GM12878 (cell line): ENCODE results near the gene LAD1. TPM values are rescaled to one million over a fixed set of nuclear protein-coding genes. Genes with fewer than 3 reads are reported as not detected.

ENCODE experiments used
- ATAC-seq: fragments of 200-7000 bp; cut with Tn5 transposase; 3 replicates; pipeline ENCODE4 v1.9.1; 2020; ENCODE audit warnings: mild to moderate bottlenecking, moderate library complexity
- BruUV-seq: library from RNA; stranded (reverse); fragments of 400-500 nt; replicated peaks from 2 replicates; lab custom pipeline; 2021; lab: Mats Ljungman, UMichigan
- CTCF ChIA-PET: fragments of 300-600 bp; sonication (Branson Sonifier 250); formaldehyde crosslinking; extraction: SDS; loops from one replicate; lab custom pipeline; 2021; ENCODE audit warnings: inconsistent platforms; lab: Yijun Ruan, JAX
- POLR2A ChIA-PET: fragments of 350-600 bp; formaldehyde crosslinking; extraction: SDS; loops from one replicate; lab custom pipeline; 2021; ENCODE audit warnings: inconsistent platforms; lab: Charles Lee
- RAD21 ChIA-PET: fragments of 300-600 bp; sonication (Branson Sonifier 250); formaldehyde crosslinking; loops from one replicate; lab custom pipeline; 2023; ENCODE audit warnings: antibody characterized with exemption; ENCODE audit not compliant: unreplicated experiment; lab: Charles Lee
- SMC1A ChIA-PET: fragments of 300-600 bp; sonication (Branson Sonifier 250); formaldehyde crosslinking; loops from one replicate; lab custom pipeline; 2023; ENCODE audit not compliant: unreplicated experiment, uncharacterized antibody; lab: Charles Lee
- DNase-seq: peaks from one replicate; pipeline ENCODE4 v3.0.0-alpha.2; 2011; ENCODE audit warnings: low read depth, low spot score
- FAIRE-seq: peaks from 3 replicates; lab custom pipeline; 2011; peaks lifted over from hg19 to GRCh38; lab: Jason Lieb, UNC
- H2AFZ ChIP-seq: 2 replicates; pipeline ENCODE4 v1.6.0; 2011; ENCODE audit warnings: low read depth, low read length, control low read depth; ENCODE audit not compliant: control insufficient read depth
- H3K27ac ChIP-seq: 2 replicates; pipeline ENCODE4 v1.5.1; 2011; ENCODE audit warnings: control low read depth; ENCODE audit not compliant: control insufficient read depth, insufficient read depth
- H3K27me3 ChIP-seq, 2 experiments: replicated peaks in 1 of 2; 2 replicates each; pipeline versions ENCODE4 v1.6.0 to v1.6.1; 2011; ENCODE audit warnings: low read length in 1 of 2; ENCODE audit not compliant: control insufficient read depth in 2 of 2, insufficient read depth in 2 of 2
- H3K36me3 ChIP-seq, 2 experiments: 2 replicates each; pipeline ENCODE4 v1.5.1; 2011; ENCODE audit warnings: low read length in 1 of 2; ENCODE audit not compliant: control insufficient read depth in 2 of 2, insufficient read depth in 2 of 2
- H3K4me1 ChIP-seq: 2 replicates; pipeline ENCODE4 v1.6.1; 2011; ENCODE audit warnings: mild to moderate bottlenecking, low read length, moderate library complexity, mixed read lengths; ENCODE audit not compliant: control insufficient read depth, insufficient read depth
- H3K4me2 ChIP-seq: 2 replicates; pipeline ENCODE4 v1.6.0; 2011; ENCODE audit warnings: control low read depth; ENCODE audit not compliant: control insufficient read depth, insufficient read depth
- H3K4me3 ChIP-seq: fragments of 200-600 bp; sonication (generic); 2 replicates; pipeline ENCODE4 v1.5.1; 2016
- H3K79me2 ChIP-seq: 2 replicates; pipeline ENCODE4 v1.6.0; 2011; ENCODE audit warnings: low read length; ENCODE audit not compliant: control insufficient read depth, insufficient read depth
- H3K9ac ChIP-seq: 2 replicates; pipeline ENCODE4 v1.8.0; 2011; ENCODE audit warnings: low read length, control low read depth, mixed read lengths; ENCODE audit not compliant: control insufficient read depth, insufficient read depth
- H3K9me3 ChIP-seq: replicated peaks from 3 replicates; pipeline ENCODE4 v1.5.1; 2011; ENCODE audit warnings: mild to moderate bottlenecking, low read length; ENCODE audit not compliant: control insufficient read depth, insufficient read depth
- H4K20me1 ChIP-seq: 2 replicates; pipeline ENCODE4 v1.6.0; 2011; ENCODE audit not compliant: control insufficient read depth, insufficient read depth
- BCL11A ChIP-seq: IDR thresholded peaks from 2 replicates; pipeline ENCODE4 v1.6.1; 2011; ENCODE audit warnings: low read depth, low read length
- BCL3 ChIP-seq: IDR thresholded peaks from 2 replicates; pipeline ENCODE4 v1.6.1; 2011; ENCODE audit warnings: borderline replicate concordance, low read depth, mild to moderate bottlenecking, moderate library complexity, low read length; ENCODE audit not compliant: insufficient read depth, poor library complexity, severe bottlenecking
- HDGF ChIP-seq: fragments of 450-650 bp; IDR thresholded peaks from 2 replicates; pipeline ENCODE4 v1.6.1; 2016; ENCODE audit warnings: antibody characterized with exemption
- IRF4 ChIP-seq: IDR thresholded peaks from 2 replicates; pipeline ENCODE4 v1.6.1; 2011; ENCODE audit warnings: low read depth, low read length
- MYB ChIP-seq: fragments of 150-350 bp; IDR thresholded peaks from 2 replicates; pipeline ENCODE4 v1.6.1; 2014; ENCODE audit warnings: mild to moderate bottlenecking, low read depth, low read length, borderline replicate concordance
- POLR2A ChIP-seq: IDR thresholded peaks from 2 replicates; pipeline ENCODE4 v1.6.1; 2011; ENCODE audit warnings: low read depth, mild to moderate bottlenecking, low read length
- REST ChIP-seq: IDR thresholded peaks from 2 replicates; pipeline ENCODE4 v1.6.1; 2012; ENCODE audit warnings: mild to moderate bottlenecking, low read depth, low read length
- SREBF1 ChIP-seq: IDR thresholded peaks from 2 replicates; pipeline ENCODE4 v1.6.1; 2012; ENCODE audit warnings: mild to moderate bottlenecking, low read length
- SUZ12 ChIP-seq: fragments of 200-600 bp; sonication (generic); IDR thresholded peaks from one replicate; pipeline ENCODE4 v1.6.1; 2018; ENCODE audit warnings: antibody characterized with exemption, mild to moderate bottlenecking; ENCODE audit not compliant: unreplicated experiment
- TCF7 ChIP-seq: IDR thresholded peaks from 2 replicates; pipeline ENCODE4 v1.6.1; 2014; ENCODE audit warnings: antibody characterized with exemption, borderline replicate concordance
- USF1 ChIP-seq: IDR thresholded peaks from 2 replicates; pipeline ENCODE4 v1.6.1; 2011; ENCODE audit warnings: borderline replicate concordance, low read depth, mild to moderate bottlenecking, moderate library complexity, mixed read lengths, low read length; ENCODE audit not compliant: insufficient read depth; ENCODE audit errors: extremely low read length
- ZNF217 ChIP-seq: fragments of 450-650 bp; IDR thresholded peaks from 2 replicates; pipeline ENCODE4 v1.6.1; 2017; ENCODE audit warnings: antibody characterized with exemption, mild to moderate bottlenecking
- ZNF384 ChIP-seq: IDR thresholded peaks from 2 replicates; pipeline ENCODE4 v1.6.1; 2012; ENCODE audit warnings: low read depth, mild to moderate bottlenecking, low read length, improper control_type of control experiment, borderline replicate concordance
- ZNF592 ChIP-seq: fragments of 450-650 bp; IDR thresholded peaks from 2 replicates; pipeline ENCODE4 v1.6.1; 2017; ENCODE audit warnings: mild to moderate bottlenecking, moderate library complexity
- WGBS: methylation state at CpG from one replicate; pipeline ENCODE4 v1.1.6; 2016; ENCODE audit warnings: low lambda C conversion rate; ENCODE audit not compliant: insufficient replicate concordance, insufficient coverage; ENCODE audit errors: missing lambda C conversion rate; 5-methylcytosine and 5-hydroxymethylcytosine counted together
- in situ Hi-C: fragments of 300-500 bp; cut with MboI; formaldehyde crosslinking; loops from 9 replicates; pipeline ENCODE4 v1.14.3; 2018; ENCODE audit warnings: mixed read lengths
- intact Hi-C: fragments of 100-400 bp; cut with micrococcal nuclease; formaldehyde crosslinking; loops from one replicate; pipeline ENCODE4 v1.14.2; 2022; ENCODE audit not compliant: unreplicated experiment
- polyA plus RNA-seq, 11 experiments: library from polyadenylated mRNA; depleted of rRNA in 4 of 11; unstranded in 6 of 11; stranded (reverse) in 5 of 11; fragments of >200 nt; fragmentation: Nextera tagmentation in 4 of 11; fragmentation: Illumina TruSeq in 1 of 11; extraction: Ambion mirVana in 4 of 11; extraction: Trizol in 1 of 11; gene quantifications; 1 replicate in 1 of 11; 2 replicates in 10 of 11; pipeline versions ENCODE4 v1.2.1 to v1.2.3, GENCODE V29; 2011 to 2016; ENCODE audit warnings: inconsistent platforms in 2 of 11, missing spikeins in 2 of 11, low read depth in 1 of 11
- total RNA-seq, 4 experiments: library from RNA; depleted of rRNA in 3 of 4; stranded (reverse); fragments of >200 nt in 3 of 4; fragmentation: Illumina TruSeq in 1 of 4; extraction: Trizol in 1 of 4; gene quantifications; 2 replicates each; pipeline versions ENCODE4 v1.2.1 to v1.2.3, GENCODE V29; 2013 to 2021

LAD1 gene
- total and polyA plus RNA-seq, 10 of the 15 experiments (the other 5 are each of a cell fraction or from before 2014, with no cell fraction given): 0.05 to 0.48 (median 0.32) TPM; not detected in 3

- WGBS: 15% methylated on average over 9 of the region's 9 CpGs
- in situ Hi-C loops (no loop called here), intact Hi-C loops (no loop called here)
- no peak overlapping the region for H2AFZ ChIP-seq
- BruUV-seq: no TSS peak
- H4K20me1 ChIP-seq: no peaks in the 10 kb centered on the region
- ATAC-seq: no peak
- CTCF ChIA-PET: interaction anchor here (1.0 kb wide), 1 partner anchor 45 kb away, joined by 3 read pairs; no protein-coding TSS in a partner anchor
- no peak overlapping the region for H3K27ac ChIP-seq
- no peak overlapping the region for H3K4me3 ChIP-seq
- H3K4me1 ChIP-seq: no peaks in the 10 kb centered on the region
- RAD21 ChIA-PET: interaction anchor here (0.9 kb wide), 1 partner anchor 8 kb away, joined by 3 read pairs; no protein-coding TSS in a partner anchor
- FAIRE-seq: no peak
- H3K27me3 ChIP-seq: peaks cover 0 to 4% of the 10 kb centered on the region in 2 experiments; a peak in 2 of 4 replicates
- no peak for DNase-seq
- no peaks in the 10 kb centered on the region for H3K9me3 ChIP-seq
- H3K79me2 ChIP-seq: no peaks in the 10 kb centered on the region
- SMC1A ChIA-PET: no interaction called here
- no peak overlapping the region for H3K9ac ChIP-seq
- no peaks in the 10 kb centered on the region for H3K36me3 ChIP-seq
- no peak overlapping the region for H3K4me2 ChIP-seq
- POLR2A ChIA-PET: interaction anchor here (0.6 kb wide), 1 partner anchor 186 kb away, joined by 3 read pairs; no protein-coding TSS in a partner anchor
- TF ChIP-seq BCL11A (no peak), ZNF592 (no peak), MYB (no peak), USF1 (no peak), POLR2A (no peak), BCL3 (no peak), HDGF (no peak), SREBF1 (no peak), TCF7 (no peak), ZNF217 (no peak), SUZ12 (no peak), IRF4 (no peak), REST (no peak), ZNF384 (no peak)
Observed at GRCh38 chr1:201354151-201354900, 44.8 kb downstream of the LAD1 start.
